ENCODE measurements around the gene FAM3C.

FAM3C gene

DNA sequence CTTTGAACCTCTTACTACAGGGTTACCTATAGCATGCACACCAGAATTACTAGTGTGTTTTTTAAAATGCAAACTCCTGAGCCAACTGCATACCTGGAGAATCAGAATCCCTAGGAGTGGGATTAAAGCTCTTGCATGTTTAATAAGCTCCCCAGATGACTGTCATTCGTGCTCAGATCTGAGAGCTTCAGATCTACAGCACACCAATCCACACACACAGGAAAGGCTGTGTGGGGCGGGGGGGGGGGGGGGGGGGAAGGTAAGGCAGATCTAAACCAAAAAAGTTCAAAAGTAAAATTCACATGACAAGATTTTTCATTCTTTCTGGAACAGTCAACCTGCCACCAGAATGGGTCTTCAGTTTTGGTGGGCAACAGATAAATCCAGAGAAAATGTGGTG is 5.5 kb downstream of the FAM3C start:
- H3K36me3 ChIP-seq (ENCODE audit: insufficient read depth, low read length): no peaks in the 10 kb centered on the region
- H3K27ac ChIP-seq (ENCODE audit: low read depth, low read length): no peak overlapping the region
- H3K9me3 ChIP-seq (ENCODE audit: low read length): no peaks in the 10 kb centered on the region
- peaks cover 20% of the 10 kb centered on the region for H3K4me1 ChIP-seq (ENCODE audit: insufficient read depth, low read length)
- H3K9ac ChIP-seq (ENCODE audit: low read length): no peak overlapping the region
- H3K4me3 ChIP-seq (ENCODE audit: low read depth in 1 of 2, low read length in 2 of 2): no peak overlapping the region
- H3K27me3 ChIP-seq (ENCODE audit: control insufficient read depth in 1 of 2, insufficient read depth in 2 of 2, low read length in 2 of 2): no peaks in the 10 kb centered on the region

DNA sequence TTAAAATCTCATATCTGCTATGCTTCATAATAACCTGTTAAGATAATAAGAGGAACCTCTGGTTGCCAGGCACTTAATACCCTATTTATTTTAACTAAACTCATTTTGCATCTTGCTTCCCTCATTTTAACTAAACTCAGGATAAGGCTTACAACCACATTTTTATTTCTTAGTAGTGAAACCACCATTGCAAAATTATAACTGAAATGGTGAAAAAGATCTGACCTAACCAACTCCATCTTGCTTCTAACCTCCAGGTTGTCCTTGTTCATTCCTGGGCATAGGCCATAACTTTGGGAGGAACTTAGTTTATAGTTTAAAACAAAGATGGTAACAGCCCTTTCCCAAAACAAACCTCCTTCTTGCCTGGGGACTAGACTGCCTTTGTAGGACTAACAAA is 6.0 kb downstream of the FAM3C start:
- Histone ChIP-seq H3K9me3 (ENCODE audit: low read length) (no peaks in the 10 kb centered on the region), H3K27ac (ENCODE audit: low read depth, low read length) (no peak overlapping the region), H3K27me3 (ENCODE audit: control insufficient read depth in 1 of 2, insufficient read depth in 2 of 2, low read length in 2 of 2) (no peaks in the 10 kb centered on the region), H3K36me3 (ENCODE audit: insufficient read depth, low read length) (no peaks in the 10 kb centered on the region), H3K4me3 (ENCODE audit: low read depth in 1 of 2, low read length in 2 of 2) (no peak overlapping the region), H3K9ac (ENCODE audit: low read length) (no peak overlapping the region), H3K4me1 (ENCODE audit: insufficient read depth, low read length) (peaks cover 24% of the 10 kb centered on the region)

DNA sequence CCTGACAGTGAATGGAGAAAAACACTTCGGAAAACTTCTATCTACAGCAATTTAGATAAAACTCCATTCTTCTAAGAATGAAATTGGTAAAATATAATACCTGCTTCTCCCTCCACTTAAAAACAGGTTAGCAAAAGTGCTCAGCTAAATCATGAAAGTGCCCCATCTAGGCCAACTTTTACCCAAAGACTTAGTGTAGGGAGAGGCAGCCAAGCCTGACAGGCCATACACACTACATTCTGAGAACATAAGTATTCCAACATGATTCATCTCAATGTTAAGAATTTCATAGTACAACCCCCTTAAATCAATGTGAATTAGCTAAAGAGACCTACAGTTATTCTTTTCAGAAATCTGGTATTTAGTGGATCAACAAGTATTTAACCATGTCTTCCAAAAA is 7.2 kb downstream of the FAM3C start:
- Histone ChIP-seq H3K4me1 (ENCODE audit: insufficient read depth, low read length) (peaks cover 16% of the 10 kb centered on the region), H3K9me3 (ENCODE audit: low read length) (no peaks in the 10 kb centered on the region), H3K36me3 (ENCODE audit: insufficient read depth, low read length) (no peaks in the 10 kb centered on the region), H3K27me3 (ENCODE audit: control insufficient read depth in 1 of 2, insufficient read depth in 2 of 2, low read length in 2 of 2) (no peaks in the 10 kb centered on the region), H3K4me3 (ENCODE audit: low read depth in 1 of 2, low read length in 2 of 2) (no peak overlapping the region), H3K9ac (ENCODE audit: low read length) (no peak overlapping the region), H3K27ac (ENCODE audit: low read depth, low read length) (no peak overlapping the region)

DNA sequence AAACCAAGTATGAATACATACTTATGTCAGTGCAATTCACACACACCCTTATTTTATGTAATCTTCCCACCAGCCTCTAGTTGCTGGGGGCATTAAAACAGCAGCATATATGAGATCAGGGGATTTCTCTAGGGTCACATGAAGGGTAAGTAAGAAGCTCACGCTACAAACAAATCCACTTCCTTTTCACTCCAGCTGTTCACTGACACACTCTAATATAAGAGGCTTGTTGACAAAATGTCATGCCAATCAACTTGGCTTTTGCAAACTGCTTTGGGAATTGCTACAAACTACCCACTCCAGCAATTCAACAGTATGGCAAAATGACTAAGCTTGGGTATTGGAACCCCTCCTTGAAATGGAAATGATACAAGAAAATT is 10.3 kb downstream of the FAM3C start:
- Histone ChIP-seq H3K4me3 (ENCODE audit: low read depth in 1 of 2, low read length in 2 of 2) (no peak overlapping the region), H3K9ac (ENCODE audit: low read length) (no peak overlapping the region), H3K27ac (ENCODE audit: low read depth, low read length) (no peak overlapping the region), H3K27me3 (ENCODE audit: control insufficient read depth in 1 of 2, insufficient read depth in 2 of 2, low read length in 2 of 2) (no peaks in the 10 kb centered on the region), H3K36me3 (ENCODE audit: insufficient read depth, low read length) (no peaks in the 10 kb centered on the region), H3K4me1 (ENCODE audit: insufficient read depth, low read length) (peaks cover 16% of the 10 kb centered on the region), H3K9me3 (ENCODE audit: low read length) (no peaks in the 10 kb centered on the region)

DNA sequence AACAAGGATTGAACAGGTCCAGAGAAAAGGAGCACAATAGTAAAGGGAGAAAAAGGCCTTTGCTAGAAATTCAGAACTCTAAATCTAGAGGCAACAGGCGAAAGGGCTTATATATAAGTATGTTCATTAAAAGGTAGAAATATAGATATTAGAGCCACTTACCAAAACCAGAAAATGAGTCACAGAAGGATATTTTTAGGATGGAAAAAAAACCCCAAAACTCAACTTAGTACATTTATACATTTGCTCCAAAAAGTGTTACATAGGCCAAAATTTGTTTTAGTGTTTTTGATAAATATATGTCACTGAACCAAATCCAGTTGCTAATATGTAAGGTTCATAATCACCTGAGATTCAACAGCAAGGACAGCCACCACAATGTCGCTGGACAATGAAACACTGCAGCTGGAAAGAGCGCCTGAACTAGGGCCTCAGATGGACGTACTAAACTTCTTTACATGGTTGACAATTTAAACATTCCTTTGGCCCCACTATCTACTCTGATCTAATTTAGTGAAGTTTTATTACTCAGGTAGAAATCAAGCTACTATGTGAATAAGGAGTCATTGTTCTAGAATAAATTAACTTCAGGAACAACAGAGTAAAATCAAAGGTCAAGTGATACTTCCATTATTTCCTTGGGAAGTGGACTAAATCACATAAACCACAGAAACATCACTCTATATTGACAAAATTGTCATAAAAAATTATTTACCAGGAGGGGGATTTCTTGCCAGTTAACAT is 10.9 kb downstream of the FAM3C start:
- Histone ChIP-seq H3K4me3 (ENCODE audit: low read depth in 1 of 2, low read length in 2 of 2) (no peak overlapping the region), H3K4me1 (ENCODE audit: insufficient read depth, low read length) (peaks cover 16% of the 10 kb centered on the region), H3K9ac (ENCODE audit: low read length) (no peak overlapping the region), H3K9me3 (ENCODE audit: low read length) (no peaks in the 10 kb centered on the region), H3K27ac (ENCODE audit: low read depth, low read length) (no peak overlapping the region), H3K27me3 (ENCODE audit: control insufficient read depth in 1 of 2, insufficient read depth in 2 of 2, low read length in 2 of 2) (no peaks in the 10 kb centered on the region), H3K36me3 (ENCODE audit: insufficient read depth, low read length) (no peaks in the 10 kb centered on the region)

DNA sequence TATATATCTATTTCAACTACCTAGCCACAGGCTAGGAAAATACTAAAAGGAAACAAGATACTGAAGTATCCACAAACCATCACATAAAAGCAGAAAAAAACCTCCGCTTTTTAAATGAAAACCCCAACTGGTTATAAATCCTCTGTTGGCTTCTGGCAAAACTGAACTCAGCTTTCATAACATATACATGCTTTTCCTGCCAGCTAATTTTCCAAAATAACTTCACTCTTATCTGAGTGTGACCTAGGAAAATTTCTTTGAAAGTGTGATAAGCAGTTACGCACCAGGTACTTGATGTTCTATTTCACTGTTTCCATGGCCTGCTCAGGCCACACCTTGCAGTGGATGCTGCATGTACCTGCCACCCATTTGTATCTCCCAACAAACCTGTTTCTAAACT is 11.8 kb downstream of the FAM3C start:
- Histone ChIP-seq H3K4me1 (ENCODE audit: insufficient read depth, low read length) (peaks cover 11% of the 10 kb centered on the region), H3K27ac (ENCODE audit: low read depth, low read length) (no peak overlapping the region), H3K9ac (ENCODE audit: low read length) (no peak overlapping the region)

DNA sequence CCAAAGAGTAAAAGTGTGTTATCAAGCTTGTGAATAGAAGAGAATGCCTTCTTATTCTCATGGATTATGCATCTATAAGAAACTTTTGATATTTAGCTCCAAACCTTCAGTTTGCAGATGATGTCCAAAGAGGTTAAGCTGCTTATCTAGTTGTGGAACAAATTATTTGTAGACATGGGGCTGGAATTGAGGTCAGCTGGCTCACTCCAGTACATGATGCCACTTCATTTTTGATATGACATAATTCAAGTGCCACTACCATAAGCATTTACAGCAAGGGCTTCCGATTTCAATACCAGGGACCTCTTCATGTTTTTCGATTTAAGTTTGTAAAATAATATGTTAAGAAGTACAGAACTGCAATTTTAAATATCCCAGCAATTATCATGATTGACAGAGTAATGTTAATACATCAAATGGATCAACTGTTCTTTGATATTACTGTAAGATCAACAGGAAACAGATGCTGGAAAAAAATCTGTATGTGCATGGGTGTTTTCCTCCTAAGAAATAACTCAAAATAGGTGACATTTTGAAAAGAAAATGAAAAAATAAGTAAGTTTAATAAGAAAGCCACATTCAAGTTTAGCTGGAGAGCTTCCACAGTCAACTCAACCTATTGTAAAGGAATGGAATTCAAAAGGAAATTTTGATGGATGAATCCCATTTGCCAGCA is 12.7 kb downstream of the FAM3C start:
- no peak overlapping the region for H3K27ac ChIP-seq (ENCODE audit: low read depth, low read length)
- no peaks in the 10 kb centered on the region for H3K36me3 ChIP-seq (ENCODE audit: insufficient read depth, low read length)
- no peak overlapping the region for H3K4me3 ChIP-seq (ENCODE audit: low read depth in 1 of 2, low read length in 2 of 2)
- H3K9ac ChIP-seq (ENCODE audit: low read length): no peak overlapping the region
- H3K9me3 ChIP-seq (ENCODE audit: low read length): no peaks in the 10 kb centered on the region
- peaks cover 11% of the 10 kb centered on the region for H3K4me1 ChIP-seq (ENCODE audit: insufficient read depth, low read length)
- H3K27me3 ChIP-seq (ENCODE audit: control insufficient read depth in 1 of 2, insufficient read depth in 2 of 2, low read length in 2 of 2): no peaks in the 10 kb centered on the region

More for the DNA sequence above, 11.8 kb downstream of the FAM3C start:
- no peaks in the 10 kb centered on the region for H3K36me3 ChIP-seq (ENCODE audit: insufficient read depth, low read length)
- no peak overlapping the region for H3K4me3 ChIP-seq (ENCODE audit: low read depth in 1 of 2, low read length in 2 of 2)
- no peaks in the 10 kb centered on the region for H3K27me3 ChIP-seq (ENCODE audit: control insufficient read depth in 1 of 2, insufficient read depth in 2 of 2, low read length in 2 of 2)
- no peaks in the 10 kb centered on the region for H3K9me3 ChIP-seq (ENCODE audit: low read length)

DNA sequence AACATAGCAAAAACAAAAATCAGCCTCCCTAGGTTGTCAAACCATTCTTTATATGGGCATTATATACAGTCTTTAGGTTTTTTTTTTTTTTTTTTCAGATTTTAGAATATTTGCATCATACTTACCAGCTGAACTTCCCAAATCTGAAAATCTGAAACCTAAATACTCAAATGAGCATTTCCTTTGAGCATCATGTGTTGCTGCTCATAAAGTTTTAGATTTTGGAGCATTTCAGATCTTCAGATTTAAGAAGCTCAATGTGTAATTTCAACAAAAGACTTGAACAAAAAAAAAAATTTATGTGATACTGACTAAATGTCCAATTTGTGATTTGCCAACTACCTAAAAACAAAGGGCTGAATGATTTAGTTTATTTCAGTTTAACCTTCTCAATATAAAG is 13.6 kb downstream of the FAM3C start:
- H3K9me3 ChIP-seq (ENCODE audit: low read length): no peaks in the 10 kb centered on the region
- H3K4me1 ChIP-seq (ENCODE audit: insufficient read depth, low read length): peaks cover 11% of the 10 kb centered on the region

DNA sequence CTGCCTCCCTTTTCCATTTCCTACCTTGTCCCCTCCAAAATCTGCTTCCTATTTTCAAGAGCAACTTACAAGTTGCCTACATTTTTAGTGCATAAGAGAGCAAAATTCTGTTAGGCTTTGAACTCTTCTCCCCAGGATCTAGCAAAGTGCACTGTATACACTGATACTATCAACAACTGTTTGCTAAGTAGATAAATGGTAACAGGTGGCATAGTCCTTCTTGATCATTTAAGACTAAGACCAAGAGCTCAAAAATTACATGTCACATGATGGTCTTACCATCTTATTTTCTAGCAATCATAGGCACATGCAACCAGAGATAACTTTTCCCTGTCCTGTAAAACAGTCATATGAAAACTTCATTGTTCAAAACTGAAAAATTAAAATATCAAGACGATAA is 16.2 kb downstream of the FAM3C start:
- Histone ChIP-seq H3K9ac (ENCODE audit: low read length) (no peak overlapping the region), H3K27ac (ENCODE audit: low read depth, low read length) (no peak overlapping the region), H3K4me3 (ENCODE audit: low read depth in 1 of 2, low read length in 2 of 2) (no peak overlapping the region), H3K4me1 (ENCODE audit: insufficient read depth, low read length) (no peaks in the 10 kb centered on the region), H3K36me3 (ENCODE audit: insufficient read depth, low read length) (peaks cover 18% of the 10 kb centered on the region), H3K9me3 (ENCODE audit: low read length) (no peaks in the 10 kb centered on the region), H3K27me3 (ENCODE audit: control insufficient read depth in 1 of 2, insufficient read depth in 2 of 2, low read length in 2 of 2) (no peaks in the 10 kb centered on the region)

More for the DNA sequence above, 13.6 kb downstream of the FAM3C start:
- Histone ChIP-seq H3K27ac (ENCODE audit: low read depth, low read length) (no peak overlapping the region), H3K4me3 (ENCODE audit: low read depth in 1 of 2, low read length in 2 of 2) (no peak overlapping the region), H3K9ac (ENCODE audit: low read length) (no peak overlapping the region), H3K27me3 (ENCODE audit: control insufficient read depth in 1 of 2, insufficient read depth in 2 of 2, low read length in 2 of 2) (no peaks in the 10 kb centered on the region), H3K36me3 (ENCODE audit: insufficient read depth, low read length) (peaks cover 8% of the 10 kb centered on the region)

DNA sequence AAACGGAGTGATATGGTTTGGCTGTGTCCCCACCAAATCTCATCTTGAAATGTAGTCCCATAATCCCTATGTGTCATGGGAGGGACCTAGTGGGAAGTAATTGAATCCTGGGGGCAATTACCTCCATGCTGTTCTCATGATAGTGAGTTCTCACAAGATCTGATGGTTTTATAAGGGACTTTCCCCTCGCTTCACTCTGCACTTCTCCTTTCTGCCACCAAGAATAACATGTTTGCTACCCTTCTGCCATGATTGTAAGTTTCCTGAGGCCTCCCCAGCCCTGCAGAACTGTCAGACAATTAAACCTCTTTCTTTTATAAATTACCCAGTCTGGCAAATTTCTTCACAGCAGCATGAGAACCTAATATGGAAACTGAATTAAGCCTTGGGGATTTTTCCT is 19.1 kb downstream of the FAM3C start:
- H3K9ac ChIP-seq (ENCODE audit: low read length): no peak overlapping the region
- no peak overlapping the region for H3K27ac ChIP-seq (ENCODE audit: low read depth, low read length)
- peaks cover 18% of the 10 kb centered on the region for H3K36me3 ChIP-seq (ENCODE audit: insufficient read depth, low read length)
- H3K27me3 ChIP-seq (ENCODE audit: control insufficient read depth in 1 of 2, insufficient read depth in 2 of 2, low read length in 2 of 2): no peaks in the 10 kb centered on the region
- H3K4me1 ChIP-seq (ENCODE audit: insufficient read depth, low read length): no peaks in the 10 kb centered on the region
- H3K4me3 ChIP-seq (ENCODE audit: low read depth in 1 of 2, low read length in 2 of 2): no peak overlapping the region
- H3K9me3 ChIP-seq (ENCODE audit: low read length): no peaks in the 10 kb centered on the region

DNA sequence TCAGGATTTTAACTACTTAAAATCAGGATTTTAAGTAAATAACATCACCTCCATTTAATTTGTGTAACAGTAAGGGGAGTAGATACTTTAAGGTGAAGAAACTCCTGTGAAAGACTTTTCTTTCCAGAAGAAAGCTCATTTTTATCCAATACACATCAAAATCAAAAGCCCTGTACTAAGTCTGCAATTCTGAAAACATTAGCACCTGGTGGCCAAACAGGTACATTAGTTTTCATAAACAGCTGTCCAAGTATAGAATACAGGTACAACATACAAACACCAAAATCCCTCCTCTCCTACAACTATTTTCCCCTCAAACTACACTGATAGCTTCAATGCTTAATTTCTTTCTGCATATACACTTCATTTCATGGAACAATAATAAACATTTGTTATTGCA is 22.9 kb downstream of the FAM3C start:
- no peak overlapping the region for H3K27ac ChIP-seq (ENCODE audit: low read depth, low read length)
- H3K27me3 ChIP-seq (ENCODE audit: control insufficient read depth in 1 of 2, insufficient read depth in 2 of 2, low read length in 2 of 2): no peaks in the 10 kb centered on the region
- no peaks in the 10 kb centered on the region for H3K9me3 ChIP-seq (ENCODE audit: low read length)
- no peak overlapping the region for H3K9ac ChIP-seq (ENCODE audit: low read length)
- peaks cover 17% of the 10 kb centered on the region for H3K36me3 ChIP-seq (ENCODE audit: insufficient read depth, low read length)
- no peaks in the 10 kb centered on the region for H3K4me1 ChIP-seq (ENCODE audit: insufficient read depth, low read length)
- H3K4me3 ChIP-seq (ENCODE audit: low read depth in 1 of 2, low read length in 2 of 2): no peak overlapping the region

Data from muscle layer of colon (tissue), 2 donors.